GM18498 (cell line): ENCODE measurements around the gene ARID5A.

Experiments
- ATAC-seq: cut with Tn5 transposase; IDR thresholded peaks from one replicate; pipeline ENCODE4 v1.9.1; 2021; ENCODE audit warnings: mild to moderate bottlenecking, moderate library complexity; ENCODE audit not compliant: unreplicated experiment

ARID5A gene

GRCh38 chr2:96594691-96595152, 58.2 kb downstream of the ARID5A start:
- ATAC-seq, result no peak

GRCh38 chr2:96596596-96596995, 60.0 kb downstream of the ARID5A start:
- ATAC-seq, result no peak

DNA sequence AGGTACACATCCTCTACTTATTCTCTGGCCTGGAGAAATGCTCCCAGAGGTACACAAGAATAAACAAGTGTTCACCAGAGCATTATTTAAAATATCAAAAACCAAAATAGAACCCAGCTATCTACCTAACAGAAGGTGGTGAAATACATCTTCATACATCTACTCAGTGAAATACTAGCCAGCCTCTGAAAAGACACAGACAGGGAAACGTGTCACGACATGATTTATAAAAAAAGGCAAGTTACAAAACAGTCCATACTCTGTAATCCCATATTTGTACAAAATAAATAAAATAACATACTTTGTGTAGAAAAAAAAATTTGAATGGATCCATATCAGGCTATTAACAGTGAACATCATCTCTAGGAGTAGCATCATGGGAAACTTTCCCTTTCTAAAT, 63.4 kb downstream of the ARID5A start:
- no peak for ATAC-seq

DNA sequence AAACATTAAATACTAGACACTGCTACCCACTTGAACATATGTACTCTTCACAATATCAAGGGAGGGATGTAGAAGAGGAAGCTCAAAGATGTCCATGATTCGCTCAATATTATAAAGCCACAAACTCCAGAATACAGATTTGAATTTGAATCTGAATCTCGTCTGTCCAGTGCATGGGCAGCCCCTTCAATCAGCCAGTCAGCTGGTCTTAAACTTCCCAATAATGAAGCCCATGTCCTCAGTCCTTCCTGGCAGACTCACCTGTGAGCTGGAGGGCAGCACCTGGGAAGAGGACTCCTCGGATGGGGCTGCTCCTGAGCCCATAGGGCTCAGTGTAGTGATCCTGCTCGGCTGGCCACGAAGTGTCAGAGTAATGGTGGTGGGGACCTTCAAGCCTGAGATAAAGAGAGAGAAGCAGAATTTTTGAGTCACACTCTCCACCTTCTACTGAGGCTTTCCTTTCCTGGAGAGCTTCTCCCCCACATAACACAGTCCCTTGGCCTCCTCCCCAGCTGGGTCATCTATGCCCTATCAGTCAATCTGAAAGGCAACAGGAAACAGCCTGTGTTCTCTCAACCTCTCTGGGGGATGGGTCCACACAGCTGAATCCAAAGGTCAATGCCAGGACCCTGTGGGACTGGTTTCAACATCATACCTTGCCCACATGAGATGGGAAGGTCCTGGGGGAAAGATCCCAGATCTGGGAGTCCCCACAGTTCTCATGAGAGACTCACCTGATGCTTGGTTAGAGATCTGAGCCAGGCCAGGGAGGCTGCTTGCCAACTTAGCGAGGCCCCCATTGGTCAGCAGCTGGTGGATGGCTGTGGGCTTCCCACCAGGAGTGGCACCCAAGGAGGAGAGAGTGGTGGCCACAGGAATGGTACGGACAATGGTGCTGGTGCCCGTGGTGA, 65.1 kb downstream of the ARID5A start:
- ATAC-seq, result no peak
